CD4-positive, alpha-beta T cell (primary cell): ENCODE measurements around the gene LMO2. TPM values are rescaled to one million over a fixed set of nuclear protein-coding genes. Genes with fewer than 3 reads are reported as not detected.

Experiments
- ATAC-seq: fragments of 200-7000 bp; cut with Tn5 transposase; one replicate; pipeline ENCODE4 v1.10.0; 2022; ENCODE audit warnings: mild to moderate bottlenecking; ENCODE audit not compliant: poor library complexity
- CTCF ChIA-PET: fragments of 350-600 bp; sonication (Branson Sonifier 250); formaldehyde crosslinking; loops from one replicate; lab custom pipeline; 2021; ENCODE audit warnings: antibody characterized with exemption, inconsistent platforms; lab: Charles Lee
- POLR2A ChIA-PET: fragments of 350-600 bp; sonication (Branson Sonifier 250); formaldehyde crosslinking; loops from one replicate; lab custom pipeline; 2021; ENCODE audit warnings: antibody characterized with exemption, inconsistent platforms; lab: Charles Lee
- DNase-seq, 14 experiments: peaks; one replicate each; pipeline ENCODE4 v3.0.0-alpha.2; 2013 to 2020; ENCODE audit warnings: mixed read lengths in 2 of 14
- H3K27ac ChIP-seq, 2 donors: one replicate each; pipeline versions ENCODE4 v1.5.1 to v1.7.0; 2013; ENCODE audit warnings: low read length in 2 of 2, low read depth in 1 of 2, mild to moderate bottlenecking in 1 of 2
- H3K27me3 ChIP-seq, 2 experiments: 1 replicate in 1 of 2; 2 replicates in 1 of 2; pipeline versions ENCODE4 v1.6.1 to v1.7.0; 2013; ENCODE audit warnings: low read length in 2 of 2, control low read depth in 1 of 2, mild to moderate bottlenecking in 1 of 2, moderate library complexity in 1 of 2; ENCODE audit not compliant: insufficient read depth in 2 of 2, control insufficient read depth in 1 of 2
- H3K36me3 ChIP-seq: one replicate; pipeline ENCODE4 v1.6.1; 2013; ENCODE audit warnings: low read length, control low read depth; ENCODE audit not compliant: insufficient read depth
- H3K4me1 ChIP-seq: one replicate; pipeline ENCODE4 v1.6.1; 2013; ENCODE audit warnings: low read length, control low read depth; ENCODE audit not compliant: insufficient read depth
- H3K4me3 ChIP-seq: one replicate; pipeline ENCODE4 v1.5.1; 2013; ENCODE audit warnings: mild to moderate bottlenecking, low read length, moderate library complexity
- H3K9me3 ChIP-seq, 2 experiments: 1 replicate in 1 of 2; 2 replicates in 1 of 2; pipeline versions ENCODE4 v1.6.1 to v1.7.0; 2013; ENCODE audit warnings: low read length in 2 of 2, mild to moderate bottlenecking in 2 of 2, control low read depth in 1 of 2, moderate library complexity in 1 of 2; ENCODE audit not compliant: control insufficient read depth in 1 of 2, insufficient read depth in 1 of 2
- H3K27ac Mint-ChIP-seq: one replicate; pipeline ENCODE4 v1.8.0; 2020; ENCODE audit warnings: mixed read lengths
- H3K27me3 Mint-ChIP-seq: one replicate; pipeline ENCODE4 v1.8.0; 2021; ENCODE audit warnings: mixed read lengths
- H3K36me3 Mint-ChIP-seq: one replicate; pipeline ENCODE4 v1.8.0; 2021; ENCODE audit warnings: low read depth, mixed read lengths
- H3K4me1 Mint-ChIP-seq: one replicate; pipeline ENCODE4 v1.8.0; 2021; ENCODE audit warnings: low read depth, mixed read lengths
- H3K4me3 Mint-ChIP-seq: one replicate; pipeline ENCODE4 v1.8.0; 2020; ENCODE audit warnings: mild to moderate bottlenecking, mixed read lengths
- H3K9me3 Mint-ChIP-seq: one replicate; pipeline ENCODE4 v1.8.0; 2020; ENCODE audit warnings: mixed read lengths
- intact Hi-C, 2 experiments: fragments of 100-400 bp; cut with DNase I in 1 of 2; cut with micrococcal nuclease in 1 of 2; formaldehyde crosslinking; loops; one replicate each; pipeline versions ENCODE4 v1.15.1 to v1.9.0; 2023 to 2025; cut with DNase I, micrococcal nuclease
- total RNA-seq, 174 experiments: library from RNA in 2 of 174; stranded (reverse) in 2 of 174; gene quantifications; one replicate each; pipeline ENCODE4 v1.2.3 and lab custom pipeline; 2021 to 2026
- TF ChIP-seq, protein P1 (sequence below): fragments of 200-600 bp; IDR thresholded peaks from one replicate; pipeline ENCODE4 v1.8.0; 2022; ENCODE audit warnings: antibody characterized with exemption, mild to moderate bottlenecking

The LMO2 gene
- total RNA-seq, 2 experiments from 2014 or later = 0.61 to 0.80 TPM

DNA sequence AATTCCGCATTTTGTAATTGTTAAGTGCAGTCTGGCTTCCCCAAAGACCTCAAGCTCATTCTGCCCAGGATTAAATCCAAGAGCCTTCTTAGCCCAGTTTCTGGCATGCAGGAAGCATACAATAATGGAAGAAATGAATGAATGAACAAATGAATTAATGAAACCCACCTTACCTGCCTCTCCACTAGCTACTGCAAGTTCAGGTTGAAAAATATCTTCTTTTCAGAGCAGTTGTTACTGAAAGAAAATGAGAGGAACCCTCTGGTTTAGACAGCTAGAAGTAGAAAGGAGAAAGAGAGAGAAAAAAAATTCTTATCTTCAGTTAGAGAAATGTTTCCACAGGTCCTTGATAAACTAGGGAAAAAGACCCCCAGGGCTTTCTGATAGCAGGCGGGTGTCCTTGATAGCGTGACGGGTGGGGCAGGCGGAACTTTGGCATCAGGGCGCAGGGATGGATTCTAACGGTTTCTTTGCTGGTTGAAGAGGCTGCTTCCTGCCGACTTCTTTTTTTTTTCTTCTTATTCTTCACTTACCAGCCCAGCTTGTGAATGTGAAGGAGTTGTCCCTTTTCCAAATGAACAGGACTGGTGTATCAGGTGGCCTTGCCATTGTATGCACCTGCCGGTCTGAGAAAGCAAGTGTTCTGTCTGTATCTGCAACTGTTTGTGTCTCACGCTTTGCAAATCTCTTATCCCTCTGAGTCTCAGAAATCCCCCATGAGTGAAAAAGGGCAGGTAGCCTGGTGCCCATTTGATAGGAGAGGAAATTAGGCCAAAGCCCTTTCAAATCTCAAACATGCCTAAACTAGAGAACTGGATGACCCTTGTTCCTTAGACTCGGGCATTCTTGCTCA is 10.0 kb downstream of the LMO2 start:
- DNase-seq (no peak), ATAC-seq (no peak)
- no peaks in the 10 kb centered on the region for H3K36me3 ChIP-seq
- Mint-ChIP-seq H3K27me3 (peaks cover 87% of the 10 kb centered on the region), H3K4me3 (no peak overlapping the region), H3K4me1 (no peaks in the 10 kb centered on the region), H3K9me3 (no peaks in the 10 kb centered on the region), H3K27ac (no peak overlapping the region), H3K36me3 (no peaks in the 10 kb centered on the region)
- POLR2A ChIA-PET = interaction anchor here (0.9 kb wide), 1 partner anchor 9 kb away, joined by 3 read pairs; no protein-coding TSS in a partner anchor
- H3K27ac ChIP-seq = no peak overlapping the region
- intact Hi-C loops = no loop called here
- no peak overlapping the region for H3K4me3 ChIP-seq
- peaks cover 23 to 37% of the 10 kb centered on the region in 2 experiments for H3K27me3 ChIP-seq
- TF ChIP-seq, protein P1, sequence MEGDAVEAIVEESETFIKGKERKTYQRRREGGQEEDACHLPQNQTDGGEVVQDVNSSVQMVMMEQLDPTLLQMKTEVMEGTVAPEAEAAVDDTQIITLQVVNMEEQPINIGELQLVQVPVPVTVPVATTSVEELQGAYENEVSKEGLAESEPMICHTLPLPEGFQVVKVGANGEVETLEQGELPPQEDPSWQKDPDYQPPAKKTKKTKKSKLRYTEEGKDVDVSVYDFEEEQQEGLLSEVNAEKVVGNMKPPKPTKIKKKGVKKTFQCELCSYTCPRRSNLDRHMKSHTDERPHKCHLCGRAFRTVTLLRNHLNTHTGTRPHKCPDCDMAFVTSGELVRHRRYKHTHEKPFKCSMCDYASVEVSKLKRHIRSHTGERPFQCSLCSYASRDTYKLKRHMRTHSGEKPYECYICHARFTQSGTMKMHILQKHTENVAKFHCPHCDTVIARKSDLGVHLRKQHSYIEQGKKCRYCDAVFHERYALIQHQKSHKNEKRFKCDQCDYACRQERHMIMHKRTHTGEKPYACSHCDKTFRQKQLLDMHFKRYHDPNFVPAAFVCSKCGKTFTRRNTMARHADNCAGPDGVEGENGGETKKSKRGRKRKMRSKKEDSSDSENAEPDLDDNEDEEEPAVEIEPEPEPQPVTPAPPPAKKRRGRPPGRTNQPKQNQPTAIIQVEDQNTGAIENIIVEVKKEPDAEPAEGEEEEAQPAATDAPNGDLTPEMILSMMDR = no peak
- H3K9me3 ChIP-seq = no peaks in the 10 kb centered on the region
- CTCF ChIA-PET = no interaction called here
- H3K4me1 ChIP-seq = no peaks in the 10 kb centered on the region

DNA sequence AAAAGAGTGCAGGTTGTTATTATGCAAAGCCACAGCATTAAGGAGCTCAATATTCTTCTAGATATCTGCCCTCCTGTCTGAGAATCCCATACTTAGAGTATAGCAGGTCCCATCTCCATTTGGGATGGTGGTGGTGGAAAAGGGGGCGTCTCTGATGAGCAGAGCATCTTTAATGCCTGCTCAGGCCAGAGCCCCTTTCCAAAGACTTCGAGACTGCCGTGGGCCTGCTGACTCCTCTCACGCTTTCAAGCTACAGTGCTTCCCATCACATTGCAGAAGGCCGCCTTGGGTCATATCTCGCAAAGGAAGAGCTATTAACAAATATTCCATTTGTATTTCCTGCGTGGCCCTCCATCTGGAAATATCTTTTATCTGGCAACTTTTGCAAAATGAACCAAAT is 10.9 kb downstream of the LMO2 start:
- ChIA-PET POLR2A (interaction anchor here (0.6 to 0.9 kb wide), 2 partner anchors 10 to 1059 kb away, joined by 3 read pairs; no protein-coding TSS in a partner anchor), CTCF (no interaction called here)
- Histone ChIP-seq H3K27me3 (peaks cover 21 to 44% of the 10 kb centered on the region in 2 experiments), H3K4me3 (no peak overlapping the region), H3K36me3 (no peaks in the 10 kb centered on the region), H3K9me3 (no peaks in the 10 kb centered on the region), H3K4me1 (no peaks in the 10 kb centered on the region), H3K27ac (no peak overlapping the region)
- TF ChIP-seq, protein P1 = no peak
- Mint-ChIP-seq H3K4me1 (no peaks in the 10 kb centered on the region), H3K4me3 (no peak overlapping the region), H3K9me3 (no peaks in the 10 kb centered on the region), H3K27ac (no peak overlapping the region), H3K36me3 (no peaks in the 10 kb centered on the region), H3K27me3 (peaks cover 88% of the 10 kb centered on the region)
- DNase-seq (no peak), ATAC-seq (no peak)
- intact Hi-C loops = no loop called here

DNA sequence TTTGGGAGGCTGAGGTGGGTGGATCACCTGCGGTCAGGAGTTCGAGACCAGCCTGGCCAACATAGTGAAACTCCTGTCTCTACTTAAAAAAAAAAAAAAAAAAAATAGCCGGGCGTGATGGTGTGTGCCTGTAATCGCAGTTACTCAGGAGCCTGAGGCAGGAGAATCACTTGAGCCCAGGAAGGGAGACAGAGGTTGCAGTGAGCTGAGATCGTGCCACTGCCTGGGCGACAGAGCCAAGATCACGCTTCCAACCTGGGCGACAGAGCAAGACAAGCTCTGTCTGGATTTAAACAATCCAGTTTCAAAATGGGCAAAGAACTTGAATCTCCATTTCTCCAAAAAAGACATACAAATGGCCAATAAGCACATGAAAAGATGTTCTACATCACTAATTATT is 12.5 kb downstream of the LMO2 start:
- CTCF ChIA-PET = no interaction called here
- TF ChIP-seq, protein P1 = no peak
- no peak for ATAC-seq
- Mint-ChIP-seq H3K27ac (no peak overlapping the region), H3K4me1 (no peaks in the 10 kb centered on the region), H3K9me3 (no peaks in the 10 kb centered on the region), H3K36me3 (no peaks in the 10 kb centered on the region), H3K4me3 (no peak overlapping the region), H3K27me3 (peaks cover 92% of the 10 kb centered on the region)
- Histone ChIP-seq H3K36me3 (no peaks in the 10 kb centered on the region), H3K9me3 (no peaks in the 10 kb centered on the region), H3K27me3 (peaks cover 27 to 53% of the 10 kb centered on the region in 2 experiments), H3K4me1 (no peaks in the 10 kb centered on the region), H3K4me3 (no peak overlapping the region), H3K27ac (no peak overlapping the region)
- intact Hi-C loops = no loop called here
- POLR2A ChIA-PET = no interaction called here
- no peak for DNase-seq
